SK-MEL-5 (cell line): ENCODE data around the gene UST. TPM values are rescaled to one million over a fixed set of nuclear protein-coding genes. Genes with fewer than 3 reads are reported as not detected.
"Not testable (repeated sequence)": the region's sequence is repeated elsewhere in the genome, so short reads cannot be mapped to it uniquely, and the experiment has no call there.

Source experiments
- DNase-seq: peaks from one replicate; pipeline ENCODE4 v3.0.0-alpha.2; 2016; ENCODE audit warnings: low read depth, low spot score
- in situ Hi-C: cut with HindIII; loops from 2 replicates; pipeline ENCODE4 v1.10.0; 2016; ENCODE audit warnings: low sequenced_read_pairs, high pct_unique_total_duplicates, low pct_unique_long_range_greater_than_20kb
- total RNA-seq: library from RNA; depleted of rRNA; stranded (reverse); fragments of >200 nt; shearing (Covaris generic); gene quantifications from 2 replicates; pipeline ENCODE4 v1.2.3, GENCODE V29; 2014

UST gene
- total RNA-seq, 1 experiment from 2014 or later = 15.0 TPM

DNA sequence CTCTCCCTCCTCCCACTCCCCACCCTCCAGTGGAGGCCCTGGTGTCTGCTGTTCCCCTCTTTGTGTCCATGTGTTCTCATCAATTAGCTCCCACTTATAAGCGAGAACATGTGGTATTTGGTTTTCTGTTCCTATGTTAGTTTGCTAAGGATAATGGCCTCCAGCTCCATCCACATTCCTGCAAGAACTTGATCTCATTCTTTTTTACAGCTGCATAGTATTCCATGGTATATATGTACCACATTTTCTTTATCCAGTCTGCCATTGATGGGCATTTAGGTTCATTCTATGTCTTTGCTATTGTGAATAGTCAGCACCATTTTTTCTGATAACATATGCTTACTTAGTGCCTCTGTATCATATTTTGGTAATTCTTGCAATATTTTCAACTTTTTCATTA is 33.6 kb downstream of the UST start:
- in situ Hi-C loops, DNase-seq: not testable (repeated sequence)

DNA sequence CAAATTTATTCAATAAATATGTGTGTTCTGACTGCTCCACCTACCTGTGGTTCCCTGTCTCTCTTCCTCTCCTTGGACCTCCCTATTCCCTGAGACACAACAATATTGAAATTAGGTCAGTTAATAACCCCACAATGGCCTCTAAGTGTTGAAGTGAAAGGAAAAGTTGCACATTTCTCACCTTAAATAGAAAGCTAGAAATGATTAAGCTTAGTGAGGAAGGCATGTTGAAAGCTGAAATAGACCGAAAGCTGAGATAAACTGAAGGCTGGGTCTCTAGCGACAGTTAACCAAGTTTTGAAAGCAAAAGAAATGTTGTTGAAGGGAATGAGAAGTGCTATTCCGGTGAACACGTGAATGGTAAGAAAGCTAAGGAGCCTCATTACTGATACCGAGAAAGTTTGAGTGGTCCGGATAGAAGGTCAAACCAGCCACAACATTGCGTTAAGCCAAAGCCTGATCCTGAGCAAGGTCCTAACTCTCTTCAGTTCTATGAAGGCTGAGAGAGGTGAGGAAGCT is 34.1 kb downstream of the UST start:
- in situ Hi-C loops = no loop called here
- no peak for DNase-seq

GRCh38 chr6:148789948-148790347 is 43.1 kb downstream of the UST start:
- in situ Hi-C loops = no loop called here

DNA sequence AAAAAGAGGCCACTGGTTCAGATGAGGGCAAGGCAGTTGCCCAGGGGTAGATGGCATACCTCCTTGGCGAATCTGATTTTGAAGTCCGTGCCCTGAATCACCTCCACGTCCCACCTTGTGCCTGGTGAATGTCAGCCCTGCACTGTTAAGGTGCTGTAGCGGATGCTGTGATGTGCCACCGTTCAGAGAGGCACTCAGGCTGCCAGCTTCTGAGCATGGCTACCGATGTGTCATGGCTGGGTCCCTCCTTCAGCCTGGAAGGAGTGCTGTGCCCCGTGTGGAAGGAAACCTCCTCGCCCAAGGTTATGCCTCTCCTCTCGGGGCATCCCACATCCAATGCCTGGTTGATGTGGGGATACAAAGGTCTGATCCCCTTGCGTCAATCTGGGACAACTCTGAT is 43.6 kb downstream of the UST start:
- in situ Hi-C loops = no loop called here

More at GRCh38 chr6:148789948-148790347, 43.1 kb downstream of the UST start:
- no peak for DNase-seq

GRCh38 chr6:148790817-148791216 is 44.0 kb downstream of the UST start:
- DNase-seq = peak; percentile 29
- in situ Hi-C loops = no loop called here

More for the DNA sequence above, 43.6 kb downstream of the UST start:
- DNase-seq = no peak

- in situ Hi-C loops = no loop called here
- DNase-seq = no peak
Measured at GRCh38 chr6:148791372-148791771, 44.5 kb downstream of the UST start.

DNA sequence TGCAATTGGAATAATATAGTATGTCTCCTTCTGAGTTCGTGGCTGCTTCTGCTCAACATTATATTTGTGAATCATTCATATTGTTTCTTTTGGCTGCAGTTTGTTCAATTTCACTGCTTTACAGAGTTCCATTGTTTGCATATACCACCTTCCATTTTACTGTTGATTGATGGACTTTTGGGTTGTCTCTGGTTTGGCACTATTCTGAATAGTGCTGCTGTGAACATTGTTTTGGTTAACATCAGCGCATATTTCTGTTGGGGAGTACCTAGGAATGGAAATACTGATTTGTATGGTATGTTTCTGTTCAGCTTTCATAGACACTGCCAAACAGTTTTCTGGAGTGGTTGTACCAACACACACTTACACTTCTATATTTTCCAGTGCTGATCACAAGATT is 46.9 kb downstream of the UST start:
- in situ Hi-C loops = no loop called here
- no peak for DNase-seq

- no peak for DNase-seq
- in situ Hi-C loops = no loop called here
Measured at GRCh38 chr6:148794797-148795196, 48.0 kb downstream of the UST start.

GRCh38 chr6:148795563-148795962 is 48.7 kb downstream of the UST start:
- in situ Hi-C loops = no loop called here
- DNase-seq = no peak

DNA sequence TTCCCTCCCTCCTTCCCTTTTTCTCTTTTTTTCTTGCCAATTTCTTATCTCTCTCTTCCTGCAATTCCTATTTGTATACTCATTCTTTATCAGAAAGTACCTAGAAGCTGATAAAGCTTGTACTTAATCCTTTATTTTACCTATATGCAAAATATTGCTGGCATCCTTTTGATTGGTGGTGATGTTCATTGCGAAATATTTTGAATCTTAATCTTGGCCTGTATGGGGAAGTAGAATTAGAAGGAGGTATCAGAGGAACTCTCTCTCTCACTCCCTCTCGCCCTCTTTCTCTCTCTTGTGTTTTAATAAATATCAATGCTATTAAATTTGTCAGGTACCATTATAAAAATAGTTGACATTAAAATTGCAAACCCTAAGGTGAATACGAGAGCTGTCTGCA is 52.8 kb downstream of the UST start:
- in situ Hi-C loops = no loop called here

DNA sequence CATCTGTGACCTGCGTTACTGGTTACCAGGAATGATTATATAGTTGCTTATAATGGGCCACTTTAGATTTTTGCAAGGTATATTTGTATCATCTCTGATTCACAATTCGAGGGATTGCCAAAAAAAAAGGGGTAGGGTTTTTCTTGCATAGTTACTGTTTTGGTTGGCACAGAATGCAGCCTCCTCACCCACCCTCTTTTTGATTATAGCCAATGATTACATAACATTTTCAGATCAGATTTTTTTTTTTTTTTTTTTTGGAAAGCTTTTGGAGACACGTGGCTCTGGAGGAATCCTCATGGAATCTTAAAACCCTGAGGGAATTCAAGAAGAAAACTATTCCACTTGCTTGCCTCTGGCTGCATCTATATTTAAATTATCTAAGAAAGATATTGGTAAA is 53.7 kb downstream of the UST start:
- DNase-seq = no peak
- in situ Hi-C loops = no loop called here

More for the DNA sequence above, 52.8 kb downstream of the UST start:
- DNase-seq = no peak

DNA sequence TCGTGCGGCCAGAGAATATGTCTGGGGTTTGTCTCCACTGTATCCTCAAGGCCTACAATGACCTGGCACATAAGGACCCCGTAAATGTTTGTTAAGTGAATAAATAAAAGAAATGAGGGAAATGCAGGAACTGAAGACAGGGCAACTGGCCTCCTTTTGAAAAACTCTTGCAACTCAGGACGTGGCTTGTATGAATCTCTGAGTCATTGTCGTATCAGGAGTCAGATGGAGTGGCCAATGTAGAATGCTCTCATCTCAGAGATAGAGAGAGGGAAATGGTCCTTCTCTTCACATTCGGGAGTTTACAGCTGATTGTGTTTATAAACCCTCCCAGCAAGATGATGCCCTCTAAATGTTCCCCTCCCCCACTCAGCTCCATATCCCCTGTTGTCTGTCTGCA is 57.1 kb downstream of the UST start:
- no peak for DNase-seq
- in situ Hi-C loops = no loop called here

- in situ Hi-C loops = no loop called here
- no peak for DNase-seq
Measured at GRCh38 chr6:148805777-148806176, 58.9 kb downstream of the UST start.

DNA sequence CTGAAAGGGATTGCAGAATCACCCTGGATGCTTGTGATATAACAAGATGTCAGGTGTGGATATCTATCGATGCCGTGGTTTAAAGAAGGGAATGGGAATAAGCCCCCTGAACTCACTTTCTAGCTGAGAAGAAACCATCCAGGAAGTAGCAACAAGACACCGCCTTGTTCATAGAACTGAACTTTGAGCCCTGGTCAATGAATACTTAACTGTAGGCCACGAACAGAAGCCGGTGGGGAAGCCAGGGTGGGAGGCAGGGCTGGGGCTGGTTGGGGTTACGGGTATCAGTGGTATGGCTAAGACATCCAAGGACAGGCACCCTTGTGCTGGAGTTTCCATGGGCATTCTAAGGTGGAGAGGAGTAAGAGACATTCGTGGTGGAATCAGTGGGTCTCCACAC is 61.0 kb downstream of the UST start:
- in situ Hi-C loops = no loop called here
- DNase-seq = no peak

- in situ Hi-C loops = no loop called here
- no peak for DNase-seq
Measured at GRCh38 chr6:148808786-148809304, 62.0 kb downstream of the UST start.

- in situ Hi-C loops = no loop called here
- no peak for DNase-seq
Measured at GRCh38 chr6:148811459-148811858, 64.6 kb downstream of the UST start.

- in situ Hi-C loops = no loop called here
- no peak for DNase-seq
Measured at GRCh38 chr6:148814082-148814790, 67.4 kb downstream of the UST start.

- DNase-seq = no peak
- in situ Hi-C loops = no loop called here
Measured at GRCh38 chr6:148814869-148815268, 68.0 kb downstream of the UST start.

GRCh38 chr6:148816117-148816516 is 69.3 kb downstream of the UST start:
- DNase-seq = no peak
- in situ Hi-C loops = no loop called here
